Type B pancreatic cell (in vitro differentiated cells): ENCODE results near the gene GNB1L. TPM values are rescaled to one million over a fixed set of nuclear protein-coding genes. Genes with fewer than 3 reads are reported as not detected.

Experiments
- DNase-seq: peaks from one replicate; pipeline ENCODE4 v3.0.0; 2021; ENCODE audit warnings: mixed read lengths; ENCODE audit not compliant: unreplicated experiment; ENCODE audit errors: extremely low spot score
- H3K27ac Mint-ChIP-seq: 2 replicates; pipeline ENCODE4 v1.8.0; 2021; ENCODE audit warnings: mild to moderate bottlenecking, mixed read lengths
- H3K27me3 Mint-ChIP-seq: 2 replicates; pipeline ENCODE4 v1.8.0; 2021; ENCODE audit warnings: mixed read lengths
- H3K36me3 Mint-ChIP-seq: 2 replicates; pipeline ENCODE4 v1.8.0; 2021; ENCODE audit warnings: mixed read lengths
- H3K4me1 Mint-ChIP-seq: one replicate; pipeline ENCODE4 v1.8.0; 2021; ENCODE audit warnings: mixed read lengths; ENCODE audit not compliant: unreplicated experiment
- H3K4me3 Mint-ChIP-seq: 2 replicates; pipeline ENCODE4 v1.8.0; 2021; ENCODE audit warnings: mild to moderate bottlenecking, mixed read lengths
- H3K9me3 Mint-ChIP-seq: 2 replicates; pipeline ENCODE4 v1.8.0; 2021; ENCODE audit warnings: mixed read lengths
- CTCF ChIP-seq: fragments of 200-600 bp; sonication (generic); conservative IDR thresholded peaks from 2 replicates; pipeline ENCODE4 v1.5.0; 2021; ENCODE audit warnings: antibody characterized with exemption, mild to moderate bottlenecking
- total RNA-seq: library from RNA; stranded (reverse); gene quantifications from 2 replicates; pipeline ENCODE4 v1.2.1, GENCODE V29; 2021; ENCODE audit warnings: low replicate concordance

GNB1L gene
- total RNA-seq, 1 donor from 2014 or later, result 7.7 TPM

GRCh38 chr22:19896665-19897355 is 42.1 kb upstream of the GNB1L start:
- no peak for DNase-seq
- TF ChIP-seq CTCF, result no peak
- no peaks in the 10 kb centered on the region for H3K27me3 Mint-ChIP-seq
- peaks cover 23% of the 10 kb centered on the region for H3K4me1 Mint-ChIP-seq
- H3K36me3 Mint-ChIP-seq, result peaks cover 4% of the 10 kb centered on the region
- H3K4me3 Mint-ChIP-seq, result no peak overlapping the region
- H3K27ac Mint-ChIP-seq, result no peak overlapping the region
- H3K9me3 Mint-ChIP-seq, result no peaks in the 10 kb centered on the region

DNA sequence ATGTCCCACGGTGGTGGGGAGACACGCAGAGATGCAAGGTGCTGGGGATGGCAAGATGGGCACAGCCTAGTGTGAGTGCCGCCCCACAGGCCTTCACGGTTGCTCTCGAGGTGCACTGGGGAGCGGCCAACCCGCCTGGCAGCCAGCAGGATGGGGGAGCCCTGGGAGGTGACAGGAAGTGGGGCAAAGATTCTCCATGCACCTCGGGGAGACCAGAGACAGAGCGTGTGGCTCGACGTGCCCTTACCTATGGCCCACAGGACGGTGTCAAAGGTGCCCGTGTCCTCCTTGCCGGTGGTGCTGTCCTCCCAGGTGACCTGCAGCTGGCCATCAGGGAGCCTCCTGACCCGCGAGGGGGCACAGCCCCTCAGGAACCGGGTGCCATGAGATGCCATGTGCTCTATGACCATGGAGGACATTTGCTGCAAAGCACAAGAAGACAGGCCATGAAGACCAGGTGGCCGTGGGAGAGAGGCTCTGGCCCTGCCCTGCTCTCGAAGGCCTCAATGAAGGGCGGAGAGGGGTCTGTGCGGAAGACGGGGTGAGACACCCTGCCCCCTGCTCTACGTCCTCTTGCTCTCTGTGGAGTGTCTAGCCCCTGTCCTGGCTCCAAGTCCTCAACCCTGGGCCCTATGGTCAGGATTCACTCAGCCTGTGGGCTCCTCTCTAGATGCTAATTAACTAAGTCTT is 40.6 kb upstream of the GNB1L start:
- Mint-ChIP-seq H3K27ac (no peak overlapping the region), H3K9me3 (no peaks in the 10 kb centered on the region), H3K4me3 (no peak overlapping the region), H3K4me1 (peaks cover 27% of the 10 kb centered on the region), H3K36me3 (peaks cover 4% of the 10 kb centered on the region), H3K27me3 (no peaks in the 10 kb centered on the region)
- DNase-seq, result no peak
- TF ChIP-seq CTCF, result no peak

GRCh38 chr22:19893363-19893762 is 38.7 kb upstream of the GNB1L start:
- no peak overlapping the region for H3K27ac Mint-ChIP-seq
- H3K27me3 Mint-ChIP-seq, result no peaks in the 10 kb centered on the region
- H3K36me3 Mint-ChIP-seq, result no peaks in the 10 kb centered on the region
- no peak for TF ChIP-seq CTCF
- no peaks in the 10 kb centered on the region for H3K9me3 Mint-ChIP-seq
- no peak overlapping the region for H3K4me3 Mint-ChIP-seq
- no peak for DNase-seq
- peaks cover 20% of the 10 kb centered on the region for H3K4me1 Mint-ChIP-seq

- no peaks in the 10 kb centered on the region for H3K36me3 Mint-ChIP-seq
- no peaks in the 10 kb centered on the region for H3K27me3 Mint-ChIP-seq
- H3K27ac Mint-ChIP-seq, result no peak overlapping the region
- no peak for DNase-seq
- no peaks in the 10 kb centered on the region for H3K9me3 Mint-ChIP-seq
- H3K4me3 Mint-ChIP-seq, result peak overlapping the region; percentile 62
- TF ChIP-seq CTCF, result no peak
- peaks cover 20% of the 10 kb centered on the region for H3K4me1 Mint-ChIP-seq
These were observed 38.3 kb upstream of the GNB1L start for GRCh38 chr22:19892925-19893324.

- Mint-ChIP-seq H3K4me1 (peaks cover 20% of the 10 kb centered on the region), H3K27me3 (no peaks in the 10 kb centered on the region), H3K36me3 (no peaks in the 10 kb centered on the region), H3K4me3 (peak overlapping the region; percentile 39), H3K9me3 (no peaks in the 10 kb centered on the region), H3K27ac (peak overlapping the region; percentile 59)
- no peak for DNase-seq
- no peak for TF ChIP-seq CTCF
These were observed 37.7 kb upstream of the GNB1L start for GRCh38 chr22:19892257-19892879.
